ENCODE data around the gene UCP3.

DNA sequence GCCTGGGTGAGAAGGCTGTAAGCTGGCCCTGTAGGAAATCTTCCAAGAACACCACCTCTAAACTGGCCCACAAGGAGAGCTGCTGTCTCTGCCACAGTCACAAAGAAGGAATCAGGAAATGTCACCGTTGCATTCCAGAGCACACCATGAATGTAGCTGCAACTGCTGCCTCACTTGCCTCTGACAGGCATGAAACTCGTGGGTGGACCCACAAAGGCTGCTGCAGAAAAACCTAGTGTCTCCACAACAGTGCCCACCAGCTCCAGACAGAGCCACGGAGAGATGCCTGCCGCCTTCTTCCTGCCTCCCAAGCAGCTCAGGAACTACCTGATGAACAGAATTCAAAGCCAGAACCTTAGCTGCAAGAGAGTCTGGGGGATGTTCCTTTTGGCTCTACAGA, 47.6 kb downstream of the UCP3 start:
- TF ChIP-seq POLR2AphosphoS5 (IDR thresholded peaks at IDR 0.05; ENCODE audit: low read length) (no peak), CHD4 (IDR thresholded peaks at IDR 0.05) (no peak), HDGF (IDR thresholded peaks at IDR 0.05) (no peak), EP300 (IDR thresholded peaks at IDR 0.05; ENCODE audit: borderline replicate concordance in 1 of 2, control insufficient read depth in 1 of 2, low read depth in 2 of 2, low read length in 2 of 2) (no peak), POLR2A (IDR thresholded peaks at IDR 0.05; ENCODE audit: low read depth, low read length) (no peak), KAT2A (conservative IDR thresholded peaks at IDR 0.05; ENCODE audit: control insufficient read depth, low read depth, low read length) (no peak), ZNF274 (IDR thresholded peaks at IDR 0.05; ENCODE audit: insufficient read depth, insufficient read length) (no peak), ATF7 (IDR thresholded peaks at IDR 0.05; ENCODE audit: low read depth) (no peak), NFIC (IDR thresholded peaks at IDR 0.05; ENCODE audit: low read depth, low read length) (no peak)
- TF ChIP-seq, protein P1, sequence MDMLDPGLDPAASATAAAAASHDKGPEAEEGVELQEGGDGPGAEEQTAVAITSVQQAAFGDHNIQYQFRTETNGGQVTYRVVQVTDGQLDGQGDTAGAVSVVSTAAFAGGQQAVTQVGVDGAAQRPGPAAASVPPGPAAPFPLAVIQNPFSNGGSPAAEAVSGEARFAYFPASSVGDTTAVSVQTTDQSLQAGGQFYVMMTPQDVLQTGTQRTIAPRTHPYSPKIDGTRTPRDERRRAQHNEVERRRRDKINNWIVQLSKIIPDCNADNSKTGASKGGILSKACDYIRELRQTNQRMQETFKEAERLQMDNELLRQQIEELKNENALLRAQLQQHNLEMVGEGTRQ (IDR thresholded peaks at IDR 0.05; ENCODE audit: borderline replicate concordance, low read depth, low read length) = no peak
- TF ChIP-seq, protein P2, sequence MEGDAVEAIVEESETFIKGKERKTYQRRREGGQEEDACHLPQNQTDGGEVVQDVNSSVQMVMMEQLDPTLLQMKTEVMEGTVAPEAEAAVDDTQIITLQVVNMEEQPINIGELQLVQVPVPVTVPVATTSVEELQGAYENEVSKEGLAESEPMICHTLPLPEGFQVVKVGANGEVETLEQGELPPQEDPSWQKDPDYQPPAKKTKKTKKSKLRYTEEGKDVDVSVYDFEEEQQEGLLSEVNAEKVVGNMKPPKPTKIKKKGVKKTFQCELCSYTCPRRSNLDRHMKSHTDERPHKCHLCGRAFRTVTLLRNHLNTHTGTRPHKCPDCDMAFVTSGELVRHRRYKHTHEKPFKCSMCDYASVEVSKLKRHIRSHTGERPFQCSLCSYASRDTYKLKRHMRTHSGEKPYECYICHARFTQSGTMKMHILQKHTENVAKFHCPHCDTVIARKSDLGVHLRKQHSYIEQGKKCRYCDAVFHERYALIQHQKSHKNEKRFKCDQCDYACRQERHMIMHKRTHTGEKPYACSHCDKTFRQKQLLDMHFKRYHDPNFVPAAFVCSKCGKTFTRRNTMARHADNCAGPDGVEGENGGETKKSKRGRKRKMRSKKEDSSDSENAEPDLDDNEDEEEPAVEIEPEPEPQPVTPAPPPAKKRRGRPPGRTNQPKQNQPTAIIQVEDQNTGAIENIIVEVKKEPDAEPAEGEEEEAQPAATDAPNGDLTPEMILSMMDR (IDR thresholded peaks at IDR 0.05 in 2 of 3, conservative IDR thresholded peaks at IDR 0.05 in 1 of 3; ENCODE audit: control insufficient read depth in 2 of 3, extremely low read depth in 1 of 3, insufficient read depth in 1 of 3, low read depth in 3 of 3, low read length in 3 of 3) = no peak
- TF ChIP-seq, protein P3, sequence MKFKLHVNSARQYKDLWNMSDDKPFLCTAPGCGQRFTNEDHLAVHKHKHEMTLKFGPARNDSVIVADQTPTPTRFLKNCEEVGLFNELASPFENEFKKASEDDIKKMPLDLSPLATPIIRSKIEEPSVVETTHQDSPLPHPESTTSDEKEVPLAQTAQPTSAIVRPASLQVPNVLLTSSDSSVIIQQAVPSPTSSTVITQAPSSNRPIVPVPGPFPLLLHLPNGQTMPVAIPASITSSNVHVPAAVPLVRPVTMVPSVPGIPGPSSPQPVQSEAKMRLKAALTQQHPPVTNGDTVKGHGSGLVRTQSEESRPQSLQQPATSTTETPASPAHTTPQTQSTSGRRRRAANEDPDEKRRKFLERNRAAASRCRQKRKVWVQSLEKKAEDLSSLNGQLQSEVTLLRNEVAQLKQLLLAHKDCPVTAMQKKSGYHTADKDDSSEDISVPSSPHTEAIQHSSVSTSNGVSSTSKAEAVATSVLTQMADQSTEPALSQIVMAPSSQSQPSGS (IDR thresholded peaks at IDR 0.05; ENCODE audit: low read length) = no peak
- TF ChIP-seq, protein P4, sequence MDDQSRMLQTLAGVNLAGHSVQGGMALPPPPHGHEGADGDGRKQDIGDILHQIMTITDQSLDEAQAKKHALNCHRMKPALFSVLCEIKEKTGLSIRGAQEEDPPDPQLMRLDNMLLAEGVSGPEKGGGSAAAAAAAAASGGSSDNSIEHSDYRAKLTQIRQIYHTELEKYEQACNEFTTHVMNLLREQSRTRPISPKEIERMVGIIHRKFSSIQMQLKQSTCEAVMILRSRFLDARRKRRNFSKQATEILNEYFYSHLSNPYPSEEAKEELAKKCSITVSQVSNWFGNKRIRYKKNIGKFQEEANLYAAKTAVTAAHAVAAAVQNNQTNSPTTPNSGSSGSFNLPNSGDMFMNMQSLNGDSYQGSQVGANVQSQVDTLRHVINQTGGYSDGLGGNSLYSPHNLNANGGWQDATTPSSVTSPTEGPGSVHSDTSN (IDR thresholded peaks at IDR 0.05; ENCODE audit: insufficient replicate concordance, low read depth, low read length) = no peak

All from GM12878 (cell line).